Dendritic cell treated with granulocyte-macrophage colony-stimulating factor and Interleukin-4, amounts not matched to agents 40 ng/mL and 50 ng/mL, for 4 days (primary cell): ENCODE data around the gene FBF1.

Source experiments
- H3K27ac Mint-ChIP-seq: one replicate; pipeline ENCODE4 v1.8.0; 2022; ENCODE audit warnings: mild to moderate bottlenecking, mixed read lengths
- H3K27me3 Mint-ChIP-seq: one replicate; pipeline ENCODE4 v1.8.0; 2022; ENCODE audit warnings: mild to moderate bottlenecking, mixed read lengths
- H3K36me3 Mint-ChIP-seq: one replicate; pipeline ENCODE4 v1.8.0; 2022; ENCODE audit warnings: low read depth, mixed read lengths
- H3K4me1 Mint-ChIP-seq: one replicate; pipeline ENCODE4 v1.8.0; 2022; ENCODE audit warnings: low read depth, mixed read lengths
- H3K4me3 Mint-ChIP-seq: one replicate; pipeline ENCODE4 v1.8.0; 2022; ENCODE audit warnings: mild to moderate bottlenecking, moderate library complexity, mixed read lengths
- H3K9me3 Mint-ChIP-seq: one replicate; pipeline ENCODE4 v1.8.0; 2022; ENCODE audit warnings: mixed read lengths
- intact Hi-C: fragments of 100-400 bp; cut with micrococcal nuclease; formaldehyde crosslinking; loops from one replicate; pipeline ENCODE4 v1.15.0; 2022

The FBF1 gene

DNA sequence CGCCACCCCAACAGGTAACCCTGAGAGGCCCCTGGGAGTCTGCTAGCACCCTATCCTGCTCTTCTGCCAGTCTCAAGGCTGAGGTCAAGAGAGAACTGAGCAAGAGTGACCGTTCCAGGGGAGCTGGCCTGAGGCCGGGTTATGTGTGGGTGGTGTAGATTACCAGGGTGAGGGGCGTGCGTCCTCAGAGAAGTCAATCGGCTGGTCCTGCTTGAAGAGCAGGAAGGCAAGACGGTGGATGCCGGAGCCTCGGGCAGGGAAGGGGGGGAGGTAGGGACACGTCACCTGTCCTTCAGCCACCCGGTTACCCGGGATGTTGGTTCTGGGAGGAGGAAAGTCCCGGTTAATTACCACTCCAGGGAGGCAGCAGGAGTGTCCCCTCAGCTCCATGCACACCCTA is 41.5 kb downstream of the FBF1 start:
- Mint-ChIP-seq H3K4me3 (no peak overlapping the region), H3K27ac (no peak overlapping the region), H3K27me3 (no peaks in the 10 kb centered on the region), H3K36me3 (peaks cover 74% of the 10 kb centered on the region), H3K4me1 (peaks cover 28% of the 10 kb centered on the region), H3K9me3 (no peaks in the 10 kb centered on the region)
- intact Hi-C loops: no loop called here

DNA sequence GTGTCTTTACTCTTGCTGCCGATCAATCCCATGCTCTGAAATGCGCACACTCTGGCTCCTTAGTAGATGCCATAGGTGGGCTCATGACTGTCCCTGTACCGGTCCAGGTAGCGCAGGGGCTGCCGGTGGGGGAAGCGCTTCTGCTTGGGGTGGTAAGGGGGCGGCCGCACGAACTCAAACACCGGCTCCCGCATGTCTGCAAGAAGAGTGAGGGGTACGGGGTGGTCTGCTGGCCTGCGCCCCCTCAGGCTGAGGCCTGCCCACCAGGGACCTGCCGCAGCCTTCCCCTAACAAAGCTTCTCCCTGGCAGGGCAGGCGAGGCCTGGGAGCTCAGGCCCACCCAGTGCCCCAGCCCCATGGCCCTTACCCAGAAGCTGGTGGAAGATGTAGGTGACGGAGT is 42.1 kb downstream of the FBF1 start:
- H3K27ac Mint-ChIP-seq: no peak overlapping the region

DNA sequence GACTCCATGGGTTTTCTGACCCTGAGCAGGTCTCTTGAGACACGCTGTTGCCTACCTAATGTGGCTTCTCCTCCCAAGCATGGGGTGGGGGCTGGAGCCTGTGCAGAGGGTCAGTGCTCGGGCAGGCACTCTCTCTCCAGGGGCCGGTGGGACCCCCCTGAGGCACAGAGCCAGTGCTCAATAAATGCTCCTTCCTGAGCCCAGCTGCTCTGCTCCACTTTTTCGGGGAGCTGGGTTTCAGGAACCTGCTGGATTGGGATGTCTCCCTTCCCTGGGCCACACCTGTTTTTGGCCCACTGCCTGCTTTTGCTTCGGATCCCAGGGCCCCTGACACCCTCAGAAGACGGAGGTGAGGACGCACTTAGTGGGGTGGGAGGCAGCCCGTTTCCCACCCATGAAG is 42.8 kb downstream of the FBF1 start:
- Mint-ChIP-seq H3K27ac (no peak overlapping the region), H3K27me3 (no peaks in the 10 kb centered on the region)
- intact Hi-C loops: no loop called here

More for the DNA sequence above, 42.1 kb downstream of the FBF1 start:
- intact Hi-C loops: no loop called here
- Mint-ChIP-seq H3K4me1 (peaks cover 29% of the 10 kb centered on the region), H3K36me3 (peaks cover 77% of the 10 kb centered on the region), H3K27me3 (no peaks in the 10 kb centered on the region), H3K9me3 (no peaks in the 10 kb centered on the region), H3K4me3 (no peak overlapping the region)

DNA sequence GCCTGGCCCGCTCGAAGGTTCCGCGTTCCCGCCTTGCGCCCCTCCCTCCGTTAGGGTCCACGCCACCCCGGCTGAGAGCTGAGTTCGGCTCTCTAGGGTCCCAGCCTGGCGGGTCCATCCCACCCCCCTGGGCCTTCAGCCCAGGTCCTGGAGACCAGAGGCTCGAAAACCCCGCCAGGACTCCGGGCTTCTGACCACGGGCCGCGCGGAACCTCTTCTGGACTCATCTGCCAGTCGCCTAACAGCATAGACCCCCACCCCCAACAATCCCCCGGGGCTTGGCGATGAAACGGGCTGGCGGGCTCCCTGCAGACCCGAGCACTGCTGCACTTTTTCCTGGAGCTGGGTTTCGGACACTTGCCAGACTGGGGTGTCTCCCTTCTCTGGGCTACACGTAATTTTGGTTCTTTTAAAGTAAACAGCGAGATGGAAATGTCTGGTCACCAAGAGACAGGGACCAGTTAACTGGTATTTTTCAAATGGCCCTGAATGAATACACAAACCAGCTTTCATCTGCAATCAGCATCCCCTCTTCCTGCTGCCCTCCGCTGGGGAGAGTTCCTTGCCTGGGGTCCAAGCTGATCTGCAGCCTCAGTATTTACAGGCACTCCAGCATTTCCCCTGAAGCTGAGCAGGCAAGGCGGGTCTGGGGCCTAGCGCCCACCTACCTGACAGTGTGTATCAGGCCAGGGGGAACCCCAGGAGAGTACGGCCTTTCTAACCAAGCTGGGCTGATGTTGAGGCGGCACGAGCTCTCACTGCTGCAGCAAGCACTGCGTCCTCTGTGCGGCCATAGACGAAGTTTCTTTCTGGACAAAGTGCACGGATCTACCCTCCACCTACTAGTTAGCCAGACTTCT is 43.5 kb downstream of the FBF1 start:
- Mint-ChIP-seq H3K4me1 (peaks cover 32% of the 10 kb centered on the region), H3K27me3 (no peaks in the 10 kb centered on the region), H3K9me3 (no peaks in the 10 kb centered on the region), H3K27ac (peak overlapping the region; percentile 90), H3K4me3 (peak overlapping the region; percentile 52), H3K36me3 (peaks cover 90% of the 10 kb centered on the region)
- intact Hi-C loops: loop anchor here (2.0 kb wide), 1 partner anchor 43 kb away; the partner anchor contains the start of gene WBP2

More for the DNA sequence above, 42.8 kb downstream of the FBF1 start:
- Mint-ChIP-seq H3K4me1 (peaks cover 32% of the 10 kb centered on the region), H3K36me3 (peaks cover 84% of the 10 kb centered on the region), H3K9me3 (no peaks in the 10 kb centered on the region), H3K4me3 (no peak overlapping the region)

DNA sequence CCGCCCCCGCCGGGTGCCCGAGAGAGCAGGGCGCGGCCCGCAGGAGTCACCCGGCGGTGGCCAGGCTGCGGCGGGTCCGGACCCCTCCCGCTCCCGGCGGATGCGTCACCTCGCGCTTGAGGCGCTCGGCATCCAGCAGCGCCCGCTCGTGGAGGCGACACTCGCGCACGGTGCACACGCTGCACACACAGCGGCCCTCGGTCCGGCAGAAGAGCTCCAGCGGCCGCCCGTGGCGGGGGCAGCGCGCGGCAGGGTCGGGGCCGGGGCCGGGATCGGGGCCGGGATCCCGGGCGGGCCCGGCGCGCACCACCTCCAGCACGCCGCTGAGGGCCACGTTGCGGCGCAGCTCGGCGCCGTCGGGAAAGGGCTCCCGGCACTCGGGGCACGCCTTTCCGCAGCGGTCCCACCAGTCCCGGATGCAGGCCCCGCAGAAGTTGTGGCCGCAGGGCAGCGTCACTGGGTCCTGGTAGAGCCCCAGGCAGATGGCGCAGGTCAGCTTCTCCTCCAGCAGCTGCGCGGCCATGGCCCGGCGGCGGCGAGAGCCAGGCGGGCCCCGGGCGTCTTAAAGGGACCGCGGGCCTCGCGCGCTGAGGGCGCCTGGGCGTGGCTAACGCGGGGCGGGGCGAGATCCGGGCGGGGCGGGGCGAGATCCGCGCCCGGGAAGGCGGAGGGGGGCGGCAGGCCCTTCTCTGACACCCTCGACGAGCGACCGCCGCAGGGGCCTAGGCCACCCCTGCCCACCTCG is 44.3 kb downstream of the FBF1 start, which contains the start of gene TRIM65:
Gene TRIM65, minus strand, starts transcription at position 537 of the 745 bp plus-strand sequence. Its CDS starts 14 bp downstream, at position 523.
- intact Hi-C loops: loop anchor here (2.0 kb wide), 1 partner anchor 42 kb away; the partner anchor contains the start of gene WBP2
- peak within 1 kb of the TSS; percentile 90 for H3K27ac Mint-ChIP-seq
- no peaks in the 10 kb centered on the region for H3K9me3 Mint-ChIP-seq
- peak within 1 kb of the TSS; percentile 85 for H3K4me3 Mint-ChIP-seq
- peaks cover 32% of the 10 kb centered on the region for H3K4me1 Mint-ChIP-seq
- peaks cover 90% of the 10 kb centered on the region for H3K36me3 Mint-ChIP-seq
- H3K27me3 Mint-ChIP-seq: no peaks in the 10 kb centered on the region

DNA sequence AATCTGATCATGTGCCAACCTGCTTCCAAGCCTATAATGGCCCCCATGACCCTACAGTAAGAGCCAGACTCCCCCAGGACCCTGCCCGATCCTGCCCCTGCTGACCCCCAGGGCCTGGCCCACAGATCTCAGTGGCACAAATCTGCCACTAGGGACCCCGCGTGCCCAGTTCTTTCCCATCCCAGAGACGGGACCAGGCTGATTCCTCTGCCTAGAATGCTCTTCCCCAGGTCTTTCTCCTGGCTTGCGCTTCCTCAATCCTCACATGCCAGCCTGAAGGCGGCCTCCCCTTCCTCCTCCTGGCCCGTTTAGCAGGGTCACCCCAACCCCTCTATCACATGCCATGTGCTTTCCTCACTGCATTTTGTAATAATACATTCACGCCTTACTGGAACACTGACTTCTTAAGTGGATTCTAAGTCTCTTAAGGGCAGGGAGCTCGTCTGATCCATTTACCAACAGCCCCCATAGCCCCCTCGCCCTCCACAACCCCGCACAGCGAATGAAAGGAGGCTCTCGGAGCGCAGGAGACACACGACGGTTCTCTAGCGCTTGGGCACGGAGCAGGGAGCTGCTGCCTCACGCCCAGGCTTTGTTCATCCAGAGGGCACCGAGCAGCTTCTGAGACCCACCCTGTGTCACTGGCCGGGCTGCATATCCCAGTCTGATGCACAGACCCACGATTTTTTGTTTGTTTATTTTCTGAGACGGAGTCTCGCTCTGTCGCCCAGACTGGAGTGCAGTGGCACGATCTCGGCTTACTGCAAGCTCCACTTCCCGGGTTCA is 45.3 kb downstream of the FBF1 start:
- H3K4me3 Mint-ChIP-seq: peak overlapping the region; percentile 85
- intact Hi-C loops: loop anchor here (2.0 kb wide), 1 partner anchor 41 kb away; the partner anchor contains the start of gene WBP2
- H3K36me3 Mint-ChIP-seq: peaks cover 90% of the 10 kb centered on the region
- no peaks in the 10 kb centered on the region for H3K9me3 Mint-ChIP-seq
- H3K27me3 Mint-ChIP-seq: no peaks in the 10 kb centered on the region
- peak overlapping the region; percentile 90 for H3K27ac Mint-ChIP-seq
- peaks cover 32% of the 10 kb centered on the region for H3K4me1 Mint-ChIP-seq

DNA sequence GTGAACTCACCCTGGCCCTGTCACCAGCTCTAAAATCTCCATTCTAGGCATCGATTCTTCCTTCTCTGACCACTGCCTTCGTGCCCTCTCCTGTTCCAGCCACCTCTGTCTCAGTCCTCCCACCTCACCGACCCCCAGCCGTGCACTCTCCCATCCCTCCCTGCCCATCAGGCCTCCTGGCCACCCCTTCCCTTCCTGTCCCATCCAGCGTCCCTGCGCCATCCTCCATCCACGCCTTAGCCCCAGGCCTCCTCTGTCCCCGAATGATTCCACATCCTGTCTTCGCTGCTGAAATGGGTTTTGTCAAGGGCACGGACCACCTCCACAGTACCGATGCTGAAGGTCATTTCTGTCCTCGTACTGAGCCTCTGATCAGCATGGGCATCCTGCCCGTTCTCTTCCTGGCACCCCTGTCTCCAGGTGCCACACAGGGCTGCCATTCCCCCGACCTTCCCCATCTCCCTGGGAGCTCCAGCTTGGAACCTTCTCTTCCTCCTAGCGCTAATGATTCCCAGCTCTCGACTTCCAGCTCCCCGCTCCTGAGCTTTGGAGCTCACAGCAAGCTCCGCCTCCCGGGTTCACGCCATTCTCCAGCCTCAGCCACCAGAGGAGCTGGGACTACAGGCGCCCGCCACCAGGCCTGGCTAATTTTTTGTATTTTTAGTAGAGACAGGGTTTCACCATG is 46.7 kb downstream of the FBF1 start:
- H3K36me3 Mint-ChIP-seq: peaks cover 90% of the 10 kb centered on the region
- H3K27ac Mint-ChIP-seq: peak overlapping the region; percentile 90
- peaks cover 32% of the 10 kb centered on the region for H3K4me1 Mint-ChIP-seq
- intact Hi-C loops: no loop called here
- H3K9me3 Mint-ChIP-seq: no peaks in the 10 kb centered on the region
- no peaks in the 10 kb centered on the region for H3K27me3 Mint-ChIP-seq
- no peak overlapping the region for H3K4me3 Mint-ChIP-seq

DNA sequence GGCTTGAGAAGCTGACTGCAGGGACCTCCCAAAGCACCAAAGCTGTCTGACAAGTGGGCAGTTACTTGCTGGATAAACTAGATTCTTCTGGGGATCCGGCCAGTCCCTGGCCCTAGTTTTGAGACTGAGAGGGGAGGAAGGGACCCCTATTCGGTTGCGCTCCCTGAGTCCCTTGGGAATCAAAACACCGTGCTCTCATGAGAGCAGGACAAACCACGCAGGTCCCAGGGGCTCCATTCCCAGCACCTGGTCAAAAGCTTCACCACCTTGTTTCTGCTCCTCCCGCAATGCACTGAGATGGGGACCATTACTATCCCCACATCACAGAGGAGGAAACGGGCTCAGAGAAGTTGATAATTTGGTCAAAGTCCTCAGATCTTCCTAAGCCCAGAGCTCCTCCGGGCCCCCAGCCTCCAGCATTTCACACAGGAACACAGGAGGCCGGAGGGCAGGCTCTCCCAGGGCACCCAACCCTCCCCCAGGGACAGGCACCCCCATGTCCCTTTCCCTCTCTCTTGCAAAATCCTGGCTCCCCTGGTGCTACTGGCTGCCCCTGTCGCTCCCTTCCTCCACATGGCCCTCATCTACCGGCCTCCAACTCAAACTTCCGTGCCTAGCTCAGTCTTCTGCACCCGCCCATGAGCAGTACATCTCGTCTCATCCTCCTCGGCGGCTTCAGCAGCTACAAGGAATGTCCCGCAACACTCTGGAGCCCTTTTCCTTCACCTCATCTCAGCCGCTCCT is 47.4 kb downstream of the FBF1 start:
- intact Hi-C loops: no loop called here
- Mint-ChIP-seq H3K27ac (no peak overlapping the region), H3K36me3 (peaks cover 90% of the 10 kb centered on the region), H3K9me3 (no peaks in the 10 kb centered on the region), H3K27me3 (no peaks in the 10 kb centered on the region), H3K4me3 (no peak overlapping the region), H3K4me1 (peaks cover 32% of the 10 kb centered on the region)

DNA sequence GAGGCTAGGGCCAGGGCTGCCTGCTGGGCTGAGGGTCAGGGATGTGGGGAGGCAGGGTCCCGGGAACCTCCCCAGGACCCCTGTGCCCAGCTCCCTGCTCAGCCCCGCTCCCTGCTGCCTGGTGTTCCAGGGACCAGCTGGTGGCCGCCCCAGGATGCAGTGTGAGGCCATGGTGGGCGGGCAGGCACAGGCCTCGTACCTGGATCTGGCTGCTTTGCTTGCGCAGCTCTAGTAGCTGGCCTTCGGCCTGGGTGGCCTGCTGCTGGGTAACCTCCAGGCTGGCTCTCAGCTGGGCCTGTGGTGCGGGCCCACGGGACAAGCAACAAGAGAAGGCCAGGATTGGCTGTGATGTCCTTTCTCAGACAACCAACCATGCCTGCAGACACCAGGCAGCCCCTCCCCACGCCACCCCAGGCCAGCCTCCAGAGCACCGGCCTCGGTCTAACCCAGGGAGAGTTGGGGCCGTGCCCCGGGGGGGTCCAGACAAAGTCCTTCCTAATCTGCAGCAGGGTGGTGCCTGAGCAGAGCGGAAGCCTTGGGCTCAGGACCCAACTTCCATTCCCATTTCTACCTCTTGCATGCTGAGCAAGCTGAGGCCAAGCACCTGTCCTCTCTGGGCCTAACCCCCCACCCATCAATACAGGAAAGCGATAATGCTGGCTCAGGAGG is 48.2 kb downstream of the FBF1 start:
- Mint-ChIP-seq H3K4me3 (no peak overlapping the region), H3K36me3 (peaks cover 88% of the 10 kb centered on the region), H3K9me3 (no peaks in the 10 kb centered on the region), H3K27ac (no peak overlapping the region), H3K27me3 (no peaks in the 10 kb centered on the region), H3K4me1 (peaks cover 31% of the 10 kb centered on the region)
- intact Hi-C loops: no loop called here

DNA sequence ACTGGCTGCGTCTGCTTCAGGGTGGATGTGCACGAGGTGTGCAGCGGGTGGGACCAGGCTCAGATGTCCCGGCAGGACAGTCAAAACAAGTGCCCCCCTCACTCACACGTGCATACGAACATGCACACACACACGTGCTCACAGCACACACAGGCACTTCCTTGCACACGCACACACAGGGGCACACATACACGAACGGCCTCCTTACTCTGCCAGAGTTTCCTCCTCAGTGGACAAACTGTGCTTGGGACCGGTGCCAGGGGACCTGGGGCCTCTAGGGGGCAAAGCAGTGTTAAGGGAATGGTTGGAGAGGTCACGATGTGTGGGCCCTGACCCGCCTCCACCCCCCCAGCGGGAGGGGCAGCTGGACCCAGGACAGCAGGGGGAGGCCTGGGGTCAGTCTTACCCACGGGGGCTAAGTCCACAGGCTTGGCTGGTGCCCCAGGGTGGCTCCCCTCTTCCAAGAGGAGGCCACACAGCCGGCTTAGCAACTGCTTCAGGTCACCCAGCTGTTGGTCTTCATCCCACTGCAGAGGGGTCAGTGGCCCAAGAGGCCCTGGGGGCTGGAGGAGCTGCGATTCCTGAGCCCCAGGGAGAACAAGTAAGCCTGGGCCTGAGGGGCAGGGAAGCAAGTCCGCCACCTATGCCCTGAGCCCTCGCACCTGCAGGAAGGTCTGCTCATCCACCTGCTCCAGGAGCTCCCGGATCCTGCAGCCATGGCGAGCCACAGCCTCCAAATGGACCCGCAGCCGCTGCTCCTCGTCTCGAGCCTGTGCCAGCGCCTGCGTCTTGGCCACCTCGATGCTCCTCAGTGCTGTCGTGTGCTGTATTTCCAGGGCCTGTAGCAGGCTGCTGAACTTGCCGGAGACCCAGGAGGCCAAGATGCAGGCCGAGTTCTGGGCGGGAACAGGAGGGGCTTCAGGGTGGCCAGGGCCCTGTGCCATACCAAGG is 49.0 kb downstream of the FBF1 start:
- Mint-ChIP-seq H3K4me1 (peaks cover 26% of the 10 kb centered on the region), H3K36me3 (peaks cover 91% of the 10 kb centered on the region), H3K4me3 (no peak overlapping the region), H3K9me3 (no peaks in the 10 kb centered on the region), H3K27ac (no peak overlapping the region), H3K27me3 (no peaks in the 10 kb centered on the region)
- intact Hi-C loops: no loop called here

DNA sequence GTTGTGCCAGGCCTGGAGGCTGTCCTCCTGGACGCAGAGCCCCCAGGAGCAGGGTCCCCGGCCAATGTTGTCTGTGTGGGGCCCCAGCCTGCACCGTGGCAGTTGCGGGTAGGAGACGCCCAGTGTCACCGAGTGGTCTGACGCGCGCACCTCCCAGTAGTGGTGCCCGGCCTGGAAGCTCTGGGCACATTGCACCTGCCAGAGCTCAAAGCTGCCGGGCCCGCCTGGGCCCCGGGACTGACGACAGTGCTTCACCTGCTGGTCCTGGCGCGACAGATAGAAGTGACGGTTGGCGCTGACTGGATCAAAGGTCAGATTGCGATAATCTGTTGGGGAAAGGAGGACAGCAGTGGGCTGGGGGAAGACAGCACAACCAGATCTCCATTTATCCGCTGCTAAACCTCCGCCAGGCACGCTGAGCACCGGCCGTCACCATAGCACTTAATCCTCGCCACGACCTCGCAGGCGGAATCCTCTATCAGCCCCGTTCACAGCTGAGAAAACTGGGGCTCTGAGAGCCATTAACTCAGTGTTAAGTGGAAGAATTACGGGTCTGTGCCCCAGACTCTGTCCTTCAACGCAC is 49.7 kb downstream of the FBF1 start:
- H3K27ac Mint-ChIP-seq: no peak overlapping the region
- intact Hi-C loops: no loop called here
- H3K36me3 Mint-ChIP-seq: peaks cover 96% of the 10 kb centered on the region
- no peak overlapping the region for H3K4me3 Mint-ChIP-seq
- peaks cover under 1% of the 10 kb centered on the region for H3K27me3 Mint-ChIP-seq
- peaks cover 27% of the 10 kb centered on the region for H3K4me1 Mint-ChIP-seq
- no peaks in the 10 kb centered on the region for H3K9me3 Mint-ChIP-seq
